Germinal center (tissue), 1 donor: ENCODE data around the gene CABP4.

Experiments used
- DNase-seq: peaks from one replicate; pipeline ENCODE4 v3.0.0; 2012; ENCODE audit warnings: mixed read lengths, low spot score

Gene CABP4

GRCh38 chr11:67482275-67482826 lies 27.2 kb downstream of the CABP4 start:
- DNase-seq: no peak

- DNase-seq: peak; percentile 96
Measured at GRCh38 chr11:67482827-67483798, 28.0 kb downstream of the CABP4 start, which contains the start of gene AIP. TSS of gene AIP (plus strand) at chr11:67483026. CDS start at chr11:67483159, 133 bp downstream.

DNA sequence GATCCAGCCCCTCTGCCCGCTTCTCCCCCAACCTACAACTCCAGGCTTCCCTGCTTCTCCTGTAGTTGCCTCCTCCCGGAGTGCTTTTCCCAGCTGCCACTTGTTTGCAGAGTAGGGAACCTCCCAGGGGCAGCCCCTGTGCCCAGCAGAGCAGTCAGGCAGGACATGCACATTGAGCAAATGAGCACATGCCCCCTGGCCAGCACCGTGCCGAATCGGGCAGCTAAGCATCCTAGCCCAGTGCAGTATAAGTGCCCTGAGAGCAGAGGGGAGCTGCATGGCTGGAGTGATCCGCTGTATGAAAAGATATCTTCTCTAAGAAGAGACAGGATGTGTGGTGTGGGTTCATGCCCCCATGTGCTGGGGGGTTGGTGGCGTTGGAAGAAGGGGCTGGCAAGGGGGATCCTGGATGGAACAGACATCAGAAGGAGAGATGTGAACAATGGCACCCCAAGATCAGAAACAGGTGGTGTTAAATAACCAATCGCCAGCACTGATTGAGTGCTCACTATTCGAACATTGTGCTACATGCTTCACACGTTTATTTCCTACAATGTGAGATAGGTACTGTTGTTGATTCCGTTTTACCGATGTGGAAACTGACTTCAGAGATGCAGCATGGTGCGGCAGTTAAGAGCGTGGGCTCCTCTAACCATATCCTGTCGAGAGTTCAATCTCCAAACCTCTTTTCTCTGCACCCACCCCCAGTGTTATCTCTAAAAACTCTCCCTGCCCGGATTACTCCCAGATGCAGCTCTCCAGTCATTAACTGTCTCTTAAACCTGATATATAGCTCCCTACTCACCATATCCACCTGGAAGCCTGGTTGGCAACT lies 28.9 kb downstream of the CABP4 start:
- peak; percentile 31 for DNase-seq

DNA sequence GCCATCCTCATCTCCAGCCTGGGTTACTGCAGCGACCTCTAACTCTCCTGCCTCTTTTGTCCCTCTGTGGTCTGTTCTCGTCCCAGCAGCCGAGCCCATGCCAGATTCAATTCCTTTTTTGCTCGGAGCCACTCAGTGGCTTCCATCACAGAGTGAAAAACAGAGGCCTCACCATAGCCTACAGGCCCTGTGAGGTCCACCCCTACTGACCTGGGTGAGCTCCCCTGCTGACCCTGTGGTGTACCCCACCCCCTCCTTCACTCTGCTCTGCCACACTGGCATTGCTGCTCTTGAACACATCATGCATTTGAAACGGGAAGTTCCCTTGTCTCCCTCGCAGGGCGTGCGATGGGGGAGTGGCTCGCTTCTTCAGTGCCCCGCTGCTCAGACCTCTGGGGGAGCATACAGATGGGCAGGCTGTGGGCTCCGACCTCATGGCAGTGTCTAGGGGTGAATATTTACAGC lies 29.7 kb downstream of the CABP4 start:
- DNase-seq: peak; percentile 59

GRCh38 chr11:67485873-67486361 lies 30.8 kb downstream of the CABP4 start:
- peak; percentile 66 for DNase-seq

GRCh38 chr11:67486481-67487195 lies 31.5 kb downstream of the CABP4 start:
- DNase-seq: peak; percentile 32

DNA sequence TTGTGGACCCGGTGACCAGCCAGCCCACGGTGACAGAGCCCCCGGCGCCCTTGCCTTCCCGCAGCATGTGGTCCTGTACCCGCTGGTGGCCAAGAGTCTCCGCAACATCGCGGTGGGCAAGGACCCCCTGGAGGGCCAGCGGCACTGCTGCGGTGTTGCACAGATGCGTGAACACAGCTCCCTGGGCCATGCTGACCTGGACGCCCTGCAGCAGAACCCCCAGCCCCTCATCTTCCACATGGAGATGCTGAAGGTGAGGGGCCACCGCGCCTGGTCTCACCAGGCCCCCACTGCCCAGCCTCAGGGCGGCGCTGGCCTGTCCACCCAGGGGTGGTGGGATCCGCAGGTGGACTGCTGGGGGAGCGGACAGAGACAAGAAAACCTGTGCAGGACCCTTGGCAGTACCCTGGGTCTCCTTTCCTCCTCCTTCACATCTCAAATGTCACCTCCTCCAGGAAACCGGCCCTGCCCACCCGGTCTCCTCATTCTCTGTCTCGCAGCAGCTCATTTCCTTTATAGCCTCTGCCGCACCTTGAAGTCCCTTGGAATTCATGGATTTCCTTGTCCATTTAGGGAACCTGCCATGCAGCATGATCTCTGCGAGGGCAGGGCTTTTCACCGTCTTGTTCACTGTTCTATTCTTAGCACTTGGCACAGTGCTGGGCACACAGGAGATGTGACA lies 34.2 kb downstream of the CABP4 start:
- DNase-seq: no peak

- DNase-seq: no peak
Measured at GRCh38 chr11:67489885-67490726, 35.0 kb downstream of the CABP4 start.

GRCh38 chr11:67490727-67491065 lies 35.5 kb downstream of the CABP4 start:
- DNase-seq: no peak

GRCh38 chr11:67491276-67492068 lies 36.3 kb downstream of the CABP4 start:
- DNase-seq: no peak

DNA sequence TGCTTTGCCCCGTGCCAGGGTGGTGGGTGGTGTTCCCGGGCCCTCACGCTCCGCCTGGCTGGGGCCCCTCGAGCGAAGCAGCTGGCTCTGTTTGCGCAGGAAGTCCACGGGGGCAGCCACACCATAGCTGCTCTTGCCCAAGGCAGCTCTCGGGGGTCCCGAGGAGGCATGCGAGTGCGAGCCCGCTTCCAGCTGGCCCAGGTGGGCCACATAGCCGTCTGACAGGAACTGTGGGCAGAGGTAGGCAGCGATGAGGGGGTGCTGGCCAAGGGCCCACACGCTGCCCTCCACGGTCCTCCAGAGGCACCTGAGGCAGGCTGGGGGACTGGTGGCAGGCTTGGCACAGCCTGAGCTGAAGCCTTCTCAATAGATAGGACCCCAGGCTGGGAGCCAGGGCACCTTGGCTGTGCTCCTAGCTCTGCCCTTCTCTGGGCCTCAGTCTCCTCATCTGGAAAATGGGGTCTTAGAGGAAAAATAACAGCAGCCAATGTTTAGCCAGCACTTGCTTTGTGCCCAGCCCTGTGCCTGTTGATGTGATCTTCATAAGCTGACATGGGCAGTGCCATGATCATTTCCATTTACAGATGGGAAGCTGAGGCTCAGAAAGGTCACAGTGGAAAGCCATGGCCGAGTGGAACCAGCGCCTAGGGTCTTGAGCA lies 37.0 kb downstream of the CABP4 start:
- DNase-seq: no peak

GRCh38 chr11:67492801-67493547 lies 37.8 kb downstream of the CABP4 start:
- peak; percentile 30 for DNase-seq

DNA sequence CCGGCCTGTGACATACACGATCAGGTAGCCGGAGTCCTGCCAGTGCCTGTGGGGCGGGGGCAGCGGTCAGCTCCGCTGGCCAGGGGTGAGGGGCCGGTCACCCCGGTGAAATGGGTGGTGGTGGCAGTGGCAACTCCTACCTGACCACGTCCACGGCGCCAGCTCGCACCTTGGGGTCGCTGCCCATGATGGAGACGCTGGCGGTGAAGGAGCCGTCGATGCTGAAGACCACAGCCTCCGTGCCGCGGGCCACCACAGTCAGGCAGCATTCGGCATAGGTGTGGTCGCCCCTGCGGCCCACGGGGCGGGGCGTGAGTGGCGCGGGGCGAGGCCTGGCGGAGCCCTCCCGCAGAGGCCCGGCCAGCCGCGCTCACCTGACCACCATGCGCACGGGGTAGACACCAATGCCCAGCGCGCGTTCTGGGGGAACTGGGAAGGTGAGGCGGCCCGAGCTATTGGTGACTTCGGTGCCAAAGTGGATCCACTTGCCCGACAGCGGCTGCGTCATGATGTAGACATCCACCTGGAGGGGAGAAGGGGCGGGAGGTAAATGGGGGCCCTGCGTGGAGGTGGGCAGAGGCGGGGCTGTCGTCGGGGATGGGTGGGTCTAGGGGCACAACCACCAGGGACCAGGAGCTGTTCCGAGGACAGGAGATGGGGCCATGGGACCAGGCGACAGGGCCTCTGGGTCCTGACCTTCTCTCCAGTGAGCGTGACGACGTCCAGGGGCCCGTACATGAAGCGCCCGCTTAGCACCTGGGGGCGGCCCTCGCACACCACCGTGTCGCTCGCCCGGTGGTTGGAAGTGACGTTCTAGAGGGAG lies 38.6 kb downstream of the CABP4 start:
- DNase-seq: no peak

DNA sequence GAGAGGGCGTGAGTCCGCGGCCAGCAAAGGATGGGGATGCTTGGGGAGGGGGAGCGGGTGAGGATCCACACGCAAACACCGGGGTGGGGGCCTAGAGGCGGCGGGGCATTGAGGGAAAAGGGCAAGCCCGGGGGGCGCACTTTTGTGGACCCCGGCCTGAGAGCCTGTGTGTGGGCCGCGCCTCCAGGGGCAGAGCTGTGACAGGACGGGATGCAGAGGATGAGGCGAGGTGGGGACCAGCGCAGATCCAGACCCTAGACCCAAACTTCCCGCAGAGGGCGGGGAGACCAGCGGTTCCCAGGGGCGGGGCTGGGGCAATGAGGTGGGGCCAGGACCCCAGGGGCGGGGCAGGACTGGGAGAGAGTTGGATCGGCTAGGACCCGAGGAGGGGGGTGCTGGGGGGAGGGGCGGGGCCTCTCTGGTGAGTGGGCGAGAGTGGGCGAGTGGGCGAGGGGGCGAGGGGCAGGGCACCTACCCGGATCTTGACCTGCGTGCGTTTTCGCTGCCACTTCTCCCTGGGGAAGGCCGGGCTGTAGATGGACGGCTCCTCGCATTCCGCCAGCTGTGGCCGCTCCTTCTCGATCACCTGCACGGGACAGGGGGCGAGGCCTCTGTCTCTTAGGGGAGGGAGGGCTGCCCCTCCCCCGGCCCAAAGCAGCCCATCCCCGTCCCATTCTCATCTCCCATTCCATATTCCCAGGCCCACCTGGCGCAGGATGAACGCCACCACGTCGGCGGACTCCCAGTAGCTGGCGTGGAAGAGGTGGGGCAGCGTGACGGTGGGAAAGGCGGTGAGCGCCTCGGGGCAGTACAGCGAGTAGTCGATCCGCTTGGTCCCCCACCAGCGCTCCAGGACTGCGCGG lies 39.4 kb downstream of the CABP4 start:
- no peak for DNase-seq

DNA sequence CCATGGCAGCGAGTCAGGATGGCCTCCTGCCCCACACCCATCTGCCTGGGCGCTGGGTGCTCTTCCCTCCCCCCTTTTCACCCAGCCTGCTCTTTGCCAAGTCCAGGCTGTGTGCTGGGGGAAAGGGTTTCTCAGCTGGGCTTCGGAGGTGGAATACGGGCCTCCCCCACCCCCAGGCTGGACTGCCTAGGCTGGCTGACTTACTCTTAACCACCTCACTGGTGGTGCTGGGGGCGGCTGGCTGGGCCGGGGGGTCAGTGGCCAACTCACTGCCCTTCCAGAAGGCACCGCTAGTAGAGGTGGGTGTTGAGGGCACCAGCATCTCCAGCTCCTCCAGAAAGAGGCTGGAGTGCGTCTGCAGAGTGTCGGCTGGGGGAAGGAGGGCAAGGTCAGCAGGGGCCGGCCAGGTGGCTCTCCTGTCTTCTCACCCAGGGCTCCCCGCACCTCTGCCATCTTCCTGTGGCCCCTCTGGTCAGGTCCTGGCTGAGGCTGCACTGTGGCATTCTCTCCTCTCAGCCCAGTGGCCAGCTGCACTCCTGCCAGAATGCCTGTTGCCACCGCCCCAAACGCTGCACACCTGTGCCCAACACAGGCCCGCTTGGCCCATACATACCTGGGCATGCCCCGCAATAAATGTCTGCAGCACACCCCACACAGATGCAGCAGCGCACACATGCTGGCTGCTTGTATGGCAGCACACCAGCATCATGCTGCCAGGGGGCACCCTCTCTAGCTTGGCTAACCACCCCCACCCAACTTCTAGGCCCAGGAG lies 40.3 kb downstream of the CABP4 start:
- no peak for DNase-seq
